Caco-2 (cell line): ENCODE data around the gene TBC1D21. TPM values are rescaled to one million over a fixed set of nuclear protein-coding genes. Genes with fewer than 3 reads are reported as not detected.

ENCODE experiments used
- BruUV-seq: library from RNA; stranded (reverse); fragments of 400-500 nt; replicated peaks from 2 replicates; lab custom pipeline; 2021; lab: Mats Ljungman, UMichigan
- CTCF ChIA-PET: fragments of 300-600 bp; sonication (Branson Sonifier 250); formaldehyde crosslinking; loops from one replicate; lab custom pipeline; 2022; ENCODE audit warnings: antibody characterized with exemption; lab: Charles Lee
- POLR2A ChIA-PET: fragments of 300-600 bp; sonication (Branson Sonifier 250); formaldehyde crosslinking; loops from one replicate; lab custom pipeline; 2022; ENCODE audit warnings: antibody characterized with exemption; lab: Charles Lee
- DNase-seq, 2 experiments: peaks; one replicate each; pipeline versions ENCODE4 v3.0.0 to v3.0.0-alpha.2; 2020 to 2022
- H3K27me3 ChIP-seq: replicated peaks from 2 replicates; pipeline ENCODE4 v1.6.0; 2011; ENCODE audit warnings: low read length; ENCODE audit not compliant: control insufficient read depth, insufficient read depth
- H3K36me3 ChIP-seq: 2 replicates; pipeline ENCODE4 v1.5.1; 2011; ENCODE audit warnings: low read length; ENCODE audit not compliant: control insufficient read depth, insufficient read depth
- H3K4me1 ChIP-seq: fragments of 250-450 bp; sonication (Bioruptor Pico); 2 replicates; pipeline ENCODE4 v1.5.1; 2020; ENCODE audit warnings: mild to moderate bottlenecking
- H3K4me3 ChIP-seq: 2 replicates; pipeline ENCODE4 v1.5.1; 2011; ENCODE audit warnings: low read depth, mild to moderate bottlenecking, control low read depth, low read length
- H3K9me3 ChIP-seq: fragments of 250-450 bp; sonication (Bioruptor Pico); 2 replicates; pipeline ENCODE4 v1.5.1; 2020; ENCODE audit warnings: mild to moderate bottlenecking, moderate library complexity
- H3K27ac Mint-ChIP-seq: one replicate; pipeline ENCODE4 v1.8.0; 2022; ENCODE audit warnings: mixed read lengths; ENCODE audit not compliant: unreplicated experiment
- H3K27me3 Mint-ChIP-seq: one replicate; pipeline ENCODE4 v1.8.0; 2022; ENCODE audit warnings: mixed read lengths; ENCODE audit not compliant: insufficient read depth, unreplicated experiment
- H3K36me3 Mint-ChIP-seq: one replicate; pipeline ENCODE4 v1.8.0; 2022; ENCODE audit warnings: mild to moderate bottlenecking, mixed read lengths; ENCODE audit not compliant: insufficient read depth, unreplicated experiment
- H3K4me1 Mint-ChIP-seq: one replicate; pipeline ENCODE4 v1.8.0; 2022; ENCODE audit warnings: low read depth, mixed read lengths; ENCODE audit not compliant: unreplicated experiment
- H3K4me3 Mint-ChIP-seq: one replicate; pipeline ENCODE4 v1.8.0; 2022; ENCODE audit warnings: mild to moderate bottlenecking, moderate library complexity, mixed read lengths; ENCODE audit not compliant: unreplicated experiment
- H3K9me3 Mint-ChIP-seq: one replicate; pipeline ENCODE4 v1.8.0; 2022; ENCODE audit warnings: mixed read lengths; ENCODE audit not compliant: unreplicated experiment
- intact Hi-C: fragments of 100-400 bp; cut with micrococcal nuclease; formaldehyde crosslinking; loops from one replicate; pipeline ENCODE4 v1.10.0; 2022; ENCODE audit not compliant: unreplicated experiment
- total RNA-seq: library from RNA; stranded (reverse); gene quantifications from 2 replicates; pipeline ENCODE4 v1.2.3, GENCODE V29; 2022
- TF ChIP-seq, protein P1 (sequence below), 2 experiments: fragments of 200-600 bp in 1 of 2; IDR thresholded peaks; 1 replicate in 1 of 2; 2 replicates in 1 of 2; pipeline versions ENCODE4 v1.5.1 to v1.8.0; 2011 to 2022; ENCODE audit warnings: antibody characterized with exemption in 1 of 2, control low read depth in 1 of 2, inconsistent platforms in 1 of 2, low read depth in 1 of 2, low read length in 1 of 2, mild to moderate bottlenecking in 1 of 2, moderate library complexity in 1 of 2; ENCODE audit not compliant: insufficient read depth in 1 of 2, severe bottlenecking in 1 of 2, unreplicated experiment in 1 of 2

TBC1D21 gene
- total RNA-seq, 1 experiment from 2014 or later: not detected

DNA sequence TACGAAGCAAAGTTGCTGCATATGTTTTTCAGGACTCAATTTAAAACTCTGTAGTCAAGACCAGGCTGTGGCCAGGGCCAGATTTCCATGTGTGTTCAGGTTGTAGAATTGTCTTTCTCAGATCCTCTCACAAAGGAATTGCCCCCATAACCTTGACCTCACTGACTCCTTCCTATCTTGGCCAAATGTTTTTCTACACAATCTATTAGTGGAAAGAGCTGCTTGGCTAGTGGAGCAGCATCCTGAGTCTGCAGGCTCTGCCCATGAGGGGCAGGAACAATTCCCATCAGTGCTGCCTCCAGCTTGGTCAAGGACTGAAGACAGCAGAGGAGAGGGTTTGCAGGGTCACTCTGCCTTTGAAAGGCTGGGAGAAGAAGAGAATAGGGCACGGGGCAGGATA lies 6.9 kb upstream of the TBC1D21 start:
- DNase-seq: no peak
- Mint-ChIP-seq H3K9me3 (no peaks in the 10 kb centered on the region), H3K4me3 (no peak overlapping the region), H3K27me3 (peaks cover 19% of the 10 kb centered on the region), H3K36me3 (no peaks in the 10 kb centered on the region), H3K27ac (no peak overlapping the region), H3K4me1 (no peaks in the 10 kb centered on the region)
- no peaks in the 10 kb centered on the region for H3K36me3 ChIP-seq
- peaks cover 8% of the 10 kb centered on the region; the same call in 1 of the 2 replicates for H3K4me1 ChIP-seq
- CTCF ChIA-PET: no interaction called here
- no peaks in the 10 kb centered on the region for H3K9me3 ChIP-seq
- H3K4me3 ChIP-seq: no peak overlapping the region
- no TSS peak for BruUV-seq
- POLR2A ChIA-PET: no interaction called here
- TF ChIP-seq, protein P1, sequence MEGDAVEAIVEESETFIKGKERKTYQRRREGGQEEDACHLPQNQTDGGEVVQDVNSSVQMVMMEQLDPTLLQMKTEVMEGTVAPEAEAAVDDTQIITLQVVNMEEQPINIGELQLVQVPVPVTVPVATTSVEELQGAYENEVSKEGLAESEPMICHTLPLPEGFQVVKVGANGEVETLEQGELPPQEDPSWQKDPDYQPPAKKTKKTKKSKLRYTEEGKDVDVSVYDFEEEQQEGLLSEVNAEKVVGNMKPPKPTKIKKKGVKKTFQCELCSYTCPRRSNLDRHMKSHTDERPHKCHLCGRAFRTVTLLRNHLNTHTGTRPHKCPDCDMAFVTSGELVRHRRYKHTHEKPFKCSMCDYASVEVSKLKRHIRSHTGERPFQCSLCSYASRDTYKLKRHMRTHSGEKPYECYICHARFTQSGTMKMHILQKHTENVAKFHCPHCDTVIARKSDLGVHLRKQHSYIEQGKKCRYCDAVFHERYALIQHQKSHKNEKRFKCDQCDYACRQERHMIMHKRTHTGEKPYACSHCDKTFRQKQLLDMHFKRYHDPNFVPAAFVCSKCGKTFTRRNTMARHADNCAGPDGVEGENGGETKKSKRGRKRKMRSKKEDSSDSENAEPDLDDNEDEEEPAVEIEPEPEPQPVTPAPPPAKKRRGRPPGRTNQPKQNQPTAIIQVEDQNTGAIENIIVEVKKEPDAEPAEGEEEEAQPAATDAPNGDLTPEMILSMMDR (IDR thresholded peaks at IDR 0.05; ENCODE audit: insufficient read depth in 1 of 2, low read depth in 1 of 2, low read length in 1 of 2, severe bottlenecking in 1 of 2, unreplicated experiment in 1 of 2): no peak
- intact Hi-C loops: no loop called here
- no peaks in the 10 kb centered on the region; the same call in 1 of the 2 replicates for H3K27me3 ChIP-seq

DNA sequence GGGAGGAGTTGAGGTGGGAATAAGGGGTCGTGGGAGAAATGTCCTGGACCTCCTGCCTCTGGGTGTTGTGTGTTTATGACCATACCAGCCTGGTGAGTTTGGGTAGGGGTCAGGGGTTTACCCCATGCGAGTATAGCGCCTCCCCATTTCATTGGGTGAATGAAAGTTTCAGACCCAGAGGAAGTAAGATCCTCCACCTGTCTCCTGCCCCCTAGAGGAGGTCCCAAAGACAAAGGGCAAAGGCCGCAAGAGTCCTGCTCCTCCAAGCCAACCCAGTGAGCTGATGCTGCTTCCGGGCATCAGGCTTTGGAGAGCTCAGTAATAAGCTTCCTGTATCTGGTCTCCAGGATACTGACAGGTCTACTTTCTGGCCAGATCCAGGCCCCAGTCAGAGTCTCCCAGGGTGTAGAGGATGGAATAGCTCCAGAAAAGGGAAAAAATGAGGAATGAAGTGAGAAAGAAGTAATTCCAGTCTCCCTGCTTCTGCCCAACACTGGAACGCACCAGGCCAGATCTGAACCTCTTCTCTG lies 6.4 kb upstream of the TBC1D21 start:
- BruUV-seq: no TSS peak
- Mint-ChIP-seq H3K36me3 (no peaks in the 10 kb centered on the region), H3K9me3 (no peaks in the 10 kb centered on the region), H3K27me3 (peaks cover 19% of the 10 kb centered on the region), H3K27ac (no peak overlapping the region), H3K4me1 (no peaks in the 10 kb centered on the region), H3K4me3 (no peak overlapping the region)
- peak in 1 of 2 experiments; percentile 26 for DNase-seq
- POLR2A ChIA-PET: no interaction called here
- Histone ChIP-seq H3K9me3 (no peaks in the 10 kb centered on the region), H3K4me1 (peaks cover 8% of the 10 kb centered on the region; the same call in 1 of the 2 replicates), H3K27me3 (no peaks in the 10 kb centered on the region; the same call in 1 of the 2 replicates), H3K4me3 (no peak overlapping the region), H3K36me3 (no peaks in the 10 kb centered on the region)
- TF ChIP-seq, protein P1 (IDR thresholded peaks at IDR 0.05; ENCODE audit: insufficient read depth in 1 of 2, low read depth in 1 of 2, low read length in 1 of 2, severe bottlenecking in 1 of 2, unreplicated experiment in 1 of 2): no peak
- intact Hi-C loops: no loop called here
- CTCF ChIA-PET: no interaction called here

DNA sequence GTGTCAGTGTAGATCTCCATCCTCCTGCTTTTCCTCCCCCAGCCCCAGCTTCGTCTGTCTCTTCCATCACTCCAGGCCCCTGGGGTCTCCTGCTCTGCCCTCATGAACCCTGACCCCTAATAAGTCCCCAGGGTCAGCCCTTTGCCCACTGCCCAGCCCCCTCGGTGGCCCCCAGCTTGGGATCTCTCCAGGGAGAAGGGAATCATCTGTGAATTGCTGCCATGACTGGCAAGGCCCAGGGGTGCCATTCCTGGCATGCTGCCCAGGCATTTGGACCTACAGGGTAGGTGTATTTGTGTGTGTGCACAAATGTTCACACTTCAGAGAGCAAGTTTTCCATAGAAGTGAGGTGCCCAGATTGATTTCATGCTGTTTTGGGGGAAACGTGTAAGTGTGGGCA lies 5.9 kb upstream of the TBC1D21 start:
- H3K4me3 ChIP-seq: no peak overlapping the region
- no peak overlapping the region for H3K4me3 Mint-ChIP-seq
- peaks cover 8% of the 10 kb centered on the region; the same call in 1 of the 2 replicates for H3K4me1 ChIP-seq
- peaks cover 19% of the 10 kb centered on the region for H3K27me3 Mint-ChIP-seq
- no peaks in the 10 kb centered on the region for H3K4me1 Mint-ChIP-seq
- POLR2A ChIA-PET: no interaction called here
- H3K27me3 ChIP-seq: no peaks in the 10 kb centered on the region; the same call in 1 of the 2 replicates
- no peak overlapping the region for H3K27ac Mint-ChIP-seq
- no peaks in the 10 kb centered on the region for H3K36me3 ChIP-seq
- TF ChIP-seq, protein P1 (IDR thresholded peaks at IDR 0.05; ENCODE audit: insufficient read depth in 1 of 2, low read depth in 1 of 2, low read length in 1 of 2, severe bottlenecking in 1 of 2, unreplicated experiment in 1 of 2): no peak
- H3K9me3 Mint-ChIP-seq: no peaks in the 10 kb centered on the region
- peak in 1 of 2 experiments; percentile 14 for DNase-seq
- CTCF ChIA-PET: no interaction called here
- H3K9me3 ChIP-seq: no peaks in the 10 kb centered on the region
- no peaks in the 10 kb centered on the region for H3K36me3 Mint-ChIP-seq
- no TSS peak for BruUV-seq
- intact Hi-C loops: no loop called here
